Lung (tissue), 12 donors: ENCODE data around the gene SCGB1A1. TPM values are rescaled to one million over a fixed set of nuclear protein-coding genes. Genes with fewer than 3 reads are reported as not detected.
A peak's percentile ranks its signal among the peaks of the same experiment; 100 is the strongest.
"Not testable (repeated sequence)": the region's sequence is repeated elsewhere in the genome, so short reads cannot be mapped to it uniquely, and the experiment has no call there.

Experiments used
- ATAC-seq: fragments of 200-7000 bp; cut with Tn5 transposase; one replicate; pipeline ENCODE4 v1.9.1; 2020; ENCODE audit warnings: moderate number of reproducible peaks; ENCODE audit not compliant: insufficient read depth, low FRiP score
- DNase-seq, 3 donors: peaks; one replicate each; pipeline ENCODE4 v3.0.0-alpha.2; 2013 to 2017
- H3K27ac ChIP-seq, 2 donors: one replicate each; pipeline ENCODE4 v1.5.1; 2013; ENCODE audit warnings: mild to moderate bottlenecking in 2 of 2, moderate library complexity in 2 of 2, control low read depth in 1 of 2, inconsistent platforms in 1 of 2, low read depth in 1 of 2, low read length in 1 of 2
- H3K27me3 ChIP-seq, 3 donors: one replicate each; pipeline ENCODE4 v1.5.1; 2013; ENCODE audit warnings: low read length in 2 of 3; ENCODE audit not compliant: control insufficient read depth in 3 of 3, insufficient read depth in 3 of 3
- H3K36me3 ChIP-seq, 4 donors: one replicate each; pipeline ENCODE4 v1.5.1; 2013; ENCODE audit warnings: low read length in 4 of 4, mild to moderate bottlenecking in 1 of 4, moderate library complexity in 1 of 4; ENCODE audit not compliant: control insufficient read depth in 4 of 4, insufficient read depth in 4 of 4
- H3K4me1 ChIP-seq, 5 donors: one replicate each; pipeline ENCODE4 v1.5.1; 2013; ENCODE audit warnings: low read length in 5 of 5, mild to moderate bottlenecking in 2 of 5, moderate library complexity in 1 of 5; ENCODE audit not compliant: control insufficient read depth in 5 of 5, insufficient read depth in 5 of 5
- H3K4me3 ChIP-seq: one replicate; pipeline ENCODE4 v1.5.1; 2013; ENCODE audit warnings: mild to moderate bottlenecking, control low read depth, moderate library complexity
- H3K9ac ChIP-seq, 2 donors: one replicate each; pipeline ENCODE4 v1.5.1; 2013; ENCODE audit warnings: low read length in 2 of 2, control low read depth in 1 of 2; ENCODE audit not compliant: insufficient read depth in 1 of 2
- H3K9me3 ChIP-seq, 4 donors: one replicate each; pipeline ENCODE4 v1.5.1; 2013; ENCODE audit warnings: low read length in 3 of 4, mild to moderate bottlenecking in 1 of 4, moderate library complexity in 1 of 4; ENCODE audit not compliant: control insufficient read depth in 4 of 4, insufficient read depth in 3 of 4
- WGBS, 2 donors: extraction: QIAGEN DNeasy Blood & Tissue Kit; methylation state at CpG; one replicate each; pipeline ENCODE4 v1.1.7; 2013; 5-methylcytosine and 5-hydroxymethylcytosine counted together
- polyA plus RNA-seq, 2 donors: library from polyadenylated mRNA; stranded (reverse); fragments of 200-250 nt; gene quantifications; one replicate each; pipeline ENCODE4 v1.2.1, GENCODE V29; 2013
- total RNA-seq, 2 donors: library from RNA; depleted of rRNA in 1 of 2; stranded (reverse); fragments of >200 nt in 1 of 2; gene quantifications; one replicate each; pipeline ENCODE4 v1.2.1, GENCODE V29; 2014 to 2021
- TF ChIP-seq, protein P1 (sequence below): IDR thresholded peaks from 2 replicates; pipeline ENCODE4 v1.5.1; 2012; ENCODE audit warnings: mild to moderate bottlenecking; ENCODE audit errors: control extremely low read depth, extremely low read depth
- donor health status: control.
- donor health status: control.
- donor health status: Bipolar disorder and iron deficiency.
- donor health status: healthy.
- donor health status: DM: yes; HTN: yes; CAD: no.

SCGB1A1 gene
- total and polyA plus RNA-seq, 4 donors, result 16.0 to 6,099 (median 3,995) TPM

- Histone ChIP-seq H3K27me3 (no peaks in the 10 kb centered on the region), H3K4me3 (no peak overlapping the region), H3K9ac (peak overlapping the region; percentile 75 to 94), H3K4me1 (peaks cover 0 to 34% (median 18%) of the 10 kb centered on the region in 5 donors), H3K9me3 (no peaks in the 10 kb centered on the region), H3K27ac (peak overlapping the region in 1 of 2 donors; percentile 82), H3K36me3 (no peaks in the 10 kb centered on the region)
- no peak for ATAC-seq
- TF ChIP-seq, protein P1, sequence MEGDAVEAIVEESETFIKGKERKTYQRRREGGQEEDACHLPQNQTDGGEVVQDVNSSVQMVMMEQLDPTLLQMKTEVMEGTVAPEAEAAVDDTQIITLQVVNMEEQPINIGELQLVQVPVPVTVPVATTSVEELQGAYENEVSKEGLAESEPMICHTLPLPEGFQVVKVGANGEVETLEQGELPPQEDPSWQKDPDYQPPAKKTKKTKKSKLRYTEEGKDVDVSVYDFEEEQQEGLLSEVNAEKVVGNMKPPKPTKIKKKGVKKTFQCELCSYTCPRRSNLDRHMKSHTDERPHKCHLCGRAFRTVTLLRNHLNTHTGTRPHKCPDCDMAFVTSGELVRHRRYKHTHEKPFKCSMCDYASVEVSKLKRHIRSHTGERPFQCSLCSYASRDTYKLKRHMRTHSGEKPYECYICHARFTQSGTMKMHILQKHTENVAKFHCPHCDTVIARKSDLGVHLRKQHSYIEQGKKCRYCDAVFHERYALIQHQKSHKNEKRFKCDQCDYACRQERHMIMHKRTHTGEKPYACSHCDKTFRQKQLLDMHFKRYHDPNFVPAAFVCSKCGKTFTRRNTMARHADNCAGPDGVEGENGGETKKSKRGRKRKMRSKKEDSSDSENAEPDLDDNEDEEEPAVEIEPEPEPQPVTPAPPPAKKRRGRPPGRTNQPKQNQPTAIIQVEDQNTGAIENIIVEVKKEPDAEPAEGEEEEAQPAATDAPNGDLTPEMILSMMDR, result no peak
- no peak for DNase-seq
- 33 to 71% methylated on average over 9 of the region's 9 CpGs for WGBS, 2 donors
Measured at GRCh38 chr11:62444835-62445234, 26.0 kb downstream of the SCGB1A1 start.

DNA sequence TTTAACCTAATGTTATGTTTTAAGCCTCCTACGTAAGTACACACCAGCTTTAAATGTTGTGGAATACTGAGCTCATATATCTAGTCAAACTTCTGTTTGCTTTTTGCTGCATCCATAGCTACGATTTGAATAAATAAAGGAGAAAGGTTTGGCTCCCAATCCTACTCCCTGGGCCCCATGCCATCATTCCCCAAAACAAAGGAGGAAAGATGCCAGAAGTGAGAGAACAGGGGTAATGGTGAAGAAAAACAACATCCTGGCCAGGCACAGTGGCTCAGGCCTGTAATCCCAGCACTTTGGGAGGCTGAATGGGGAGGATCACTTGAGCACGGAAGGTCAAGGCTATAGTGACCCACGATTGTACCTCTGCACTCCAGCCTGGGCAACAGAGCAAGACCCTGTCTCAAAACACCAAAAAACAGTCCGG is 26.5 kb downstream of the SCGB1A1 start:
- WGBS, 2 donors, result 61 to 80% methylated on average over 5 of the region's 5 CpGs
- Histone ChIP-seq H3K27ac (peak overlapping the region in 1 of 2 donors; percentile 26), H3K9ac (peak overlapping the region in 1 of 2 donors; percentile 94), H3K4me3 (no peak overlapping the region), H3K36me3 (no peaks in the 10 kb centered on the region), H3K9me3 (no peaks in the 10 kb centered on the region), H3K27me3 (no peaks in the 10 kb centered on the region), H3K4me1 (peaks cover 0 to 29% (median 18%) of the 10 kb centered on the region in 5 donors)
- DNase-seq (peak; percentile 93 to 98 (median 96)), ATAC-seq (no peak)
- TF ChIP-seq, protein P1, result no peak

- TF ChIP-seq, protein P1, result no peak
- no peak overlapping the region for H3K9ac ChIP-seq
- H3K4me3 ChIP-seq, result no peak overlapping the region
- DNase-seq, result peak in 1 of 3 donors; percentile 25
- no peaks in the 10 kb centered on the region for H3K9me3 ChIP-seq
- no peak for ATAC-seq
- H3K27me3 ChIP-seq, result no peaks in the 10 kb centered on the region
- WGBS, 2 donors, result 60 to 77% methylated on average over 5 of the region's 5 CpGs
- H3K27ac ChIP-seq, result no peak overlapping the region
- H3K36me3 ChIP-seq, result no peaks in the 10 kb centered on the region
- H3K4me1 ChIP-seq, result peaks cover 0 to 25% (median 18%) of the 10 kb centered on the region in 5 donors
Measured at GRCh38 chr11:62446091-62446490, 27.3 kb downstream of the SCGB1A1 start.

DNA sequence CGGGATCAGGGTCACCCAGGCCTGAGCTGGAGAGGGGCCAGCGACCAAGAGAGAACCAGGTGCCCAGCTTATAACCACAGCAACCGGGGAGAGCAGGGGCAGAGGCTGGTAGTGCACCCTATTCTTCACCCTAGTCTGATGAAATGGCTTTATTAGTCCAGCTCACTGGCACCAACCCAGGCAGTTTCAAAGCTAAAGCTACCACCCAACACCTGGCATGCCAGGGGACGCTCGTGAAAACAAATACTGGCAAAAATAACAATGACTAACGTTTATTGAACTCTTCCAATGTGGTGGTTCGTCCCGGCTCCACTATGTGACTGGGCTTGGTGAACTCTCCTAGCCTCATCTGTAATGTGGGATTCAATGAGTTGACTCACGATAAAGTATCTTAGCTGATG is 30.6 kb downstream of the SCGB1A1 start:
- peaks cover 0 to 14% (median 10%) of the 10 kb centered on the region in 5 donors for H3K4me1 ChIP-seq
- DNase-seq (no peak), ATAC-seq (no peak)
- no peak overlapping the region for H3K4me3 ChIP-seq
- TF ChIP-seq, protein P1, result no peak
- no peaks in the 10 kb centered on the region for H3K27me3 ChIP-seq
- H3K27ac ChIP-seq, result no peak overlapping the region
- H3K9ac ChIP-seq, result no peak overlapping the region
- H3K36me3 ChIP-seq, result no peaks in the 10 kb centered on the region
- no peaks in the 10 kb centered on the region for H3K9me3 ChIP-seq
- WGBS, 2 donors, result 82 to 83% methylated on average over 9 of the region's 9 CpGs

DNA sequence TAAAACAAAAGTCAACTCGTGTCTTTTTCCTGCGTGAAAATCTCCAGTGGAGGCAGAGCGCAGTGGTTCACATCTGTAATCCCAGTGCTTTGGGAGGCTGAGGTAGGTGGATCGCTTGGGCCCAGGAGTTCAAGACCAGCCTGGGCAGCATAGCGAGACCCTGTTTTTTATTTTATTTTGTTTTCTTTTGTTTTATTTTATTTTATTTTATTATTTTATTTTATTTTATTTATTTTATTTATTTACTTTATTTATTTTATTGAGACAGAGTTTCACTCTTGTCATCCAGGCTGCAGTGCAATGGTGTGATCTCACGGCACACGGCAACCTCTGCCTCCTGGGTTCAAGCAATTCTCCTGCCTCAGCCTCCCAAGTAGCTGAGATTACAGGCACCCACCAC is 31.1 kb downstream of the SCGB1A1 start:
- H3K9ac ChIP-seq, ATAC-seq, DNase-seq, H3K4me3 ChIP-seq, H3K4me1 ChIP-seq, H3K27ac ChIP-seq, H3K27me3 ChIP-seq, H3K36me3 ChIP-seq, H3K9me3 ChIP-seq: not testable (repeated sequence)
- WGBS, 2 donors, result 87 to 89% methylated on average over 7 of the region's 7 CpGs
